ENCODE measurements around the gene TXNRD3. TPM values are rescaled to one million over a fixed set of nuclear protein-coding genes. Genes with fewer than 3 reads are reported as not detected.

TXNRD3 gene
- total RNA-seq, 1 experiment from 2014 or later, result 22.5 TPM

DNA sequence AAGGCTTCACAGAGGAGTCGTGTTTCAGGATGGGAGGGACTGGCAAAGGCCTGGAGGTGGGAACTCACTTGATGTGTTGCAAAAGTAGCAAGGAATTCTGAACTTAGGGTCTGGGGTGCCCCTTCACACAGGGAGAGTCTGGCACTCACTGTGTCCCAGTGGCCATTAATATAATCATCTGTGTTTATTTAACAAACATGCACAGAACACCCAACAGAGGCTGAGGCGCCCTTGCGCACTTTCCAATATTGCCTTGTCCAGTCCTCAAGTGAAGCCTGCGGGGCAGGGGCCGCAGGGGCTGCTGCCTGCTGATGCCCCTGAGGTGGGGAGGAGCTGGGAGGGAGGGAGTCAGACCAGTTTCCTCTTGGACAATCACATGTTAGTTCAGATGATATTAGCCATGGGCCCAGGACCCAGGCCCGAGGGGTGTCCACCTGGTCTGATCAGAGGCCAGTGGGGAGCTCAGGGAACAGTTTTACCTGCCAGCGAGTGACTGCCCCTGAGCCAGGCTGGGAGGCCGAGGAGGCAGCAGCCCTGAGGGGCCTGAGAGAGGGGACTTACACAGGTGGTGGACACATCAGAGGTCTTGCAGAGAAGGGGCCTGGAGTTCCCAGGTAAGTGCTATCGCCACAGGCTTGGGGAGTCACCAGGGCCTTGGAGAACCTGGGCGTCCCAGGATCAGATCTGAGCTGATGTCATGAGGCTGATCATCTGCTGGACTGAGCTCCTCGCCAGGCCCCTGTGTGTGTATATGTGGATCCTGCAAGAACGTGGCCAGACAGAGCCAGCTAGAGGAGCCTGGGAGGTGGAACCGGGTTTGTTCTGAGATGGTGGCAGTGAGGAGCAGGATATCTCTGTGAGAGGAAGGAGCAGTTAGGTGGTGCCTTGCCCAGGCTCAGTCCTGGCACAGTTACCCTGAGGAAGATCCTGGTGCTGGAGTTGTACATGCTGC is 13.8 kb upstream of the TXNRD3 start:
- CTCF ChIA-PET, result interaction anchor here (0.7 kb wide), 1 partner anchor 1013 kb away, joined by 13 read pairs; no protein-coding TSS in a partner anchor
- no peaks in the 10 kb centered on the region for H3F3A ChIP-seq (ENCODE audit: insufficient read depth, low read depth)
- no peak overlapping the region for H2AFZ ChIP-seq
- no peaks in the 10 kb centered on the region for H3K9me3 ChIP-seq (ENCODE audit: insufficient read depth, low read depth)
- no peak overlapping the region for H3K4me3 ChIP-seq
- no peak for DNase-seq
- POLR2A ChIA-PET (ENCODE audit: unreplicated experiment), result no interaction called here
- no TSS peak for BruUV-seq (replicated peaks)
- H3K9me2 ChIP-seq (ENCODE audit: insufficient read depth), result no peaks in the 10 kb centered on the region
- H3K79me2 ChIP-seq (ENCODE audit: low read depth), result no peaks in the 10 kb centered on the region
- H3K4me1 ChIP-seq (replicated peaks; ENCODE audit: insufficient read depth), result no peaks in the 10 kb centered on the region
- H3K27me3 ChIP-seq (ENCODE audit: insufficient read depth, low read depth), result peaks cover 17% of the 10 kb centered on the region
- TF ChIP-seq, protein P1, sequence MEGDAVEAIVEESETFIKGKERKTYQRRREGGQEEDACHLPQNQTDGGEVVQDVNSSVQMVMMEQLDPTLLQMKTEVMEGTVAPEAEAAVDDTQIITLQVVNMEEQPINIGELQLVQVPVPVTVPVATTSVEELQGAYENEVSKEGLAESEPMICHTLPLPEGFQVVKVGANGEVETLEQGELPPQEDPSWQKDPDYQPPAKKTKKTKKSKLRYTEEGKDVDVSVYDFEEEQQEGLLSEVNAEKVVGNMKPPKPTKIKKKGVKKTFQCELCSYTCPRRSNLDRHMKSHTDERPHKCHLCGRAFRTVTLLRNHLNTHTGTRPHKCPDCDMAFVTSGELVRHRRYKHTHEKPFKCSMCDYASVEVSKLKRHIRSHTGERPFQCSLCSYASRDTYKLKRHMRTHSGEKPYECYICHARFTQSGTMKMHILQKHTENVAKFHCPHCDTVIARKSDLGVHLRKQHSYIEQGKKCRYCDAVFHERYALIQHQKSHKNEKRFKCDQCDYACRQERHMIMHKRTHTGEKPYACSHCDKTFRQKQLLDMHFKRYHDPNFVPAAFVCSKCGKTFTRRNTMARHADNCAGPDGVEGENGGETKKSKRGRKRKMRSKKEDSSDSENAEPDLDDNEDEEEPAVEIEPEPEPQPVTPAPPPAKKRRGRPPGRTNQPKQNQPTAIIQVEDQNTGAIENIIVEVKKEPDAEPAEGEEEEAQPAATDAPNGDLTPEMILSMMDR (conservative IDR thresholded peaks at IDR 0.05), result no peak
- TF ChIP-seq EZH2 (IDR thresholded peaks at IDR 0.05; ENCODE audit: low read depth), result no peak
- H4K20me1 ChIP-seq (ENCODE audit: insufficient read depth), result no peaks in the 10 kb centered on the region
- H3K27ac ChIP-seq, result no peak overlapping the region
- H3K36me3 ChIP-seq (ENCODE audit: low read depth), result no peaks in the 10 kb centered on the region
- intact Hi-C loops (cut with micrococcal nuclease; ENCODE audit: unreplicated experiment), result no loop called here
- no peak overlapping the region for H3K4me2 ChIP-seq

DNA sequence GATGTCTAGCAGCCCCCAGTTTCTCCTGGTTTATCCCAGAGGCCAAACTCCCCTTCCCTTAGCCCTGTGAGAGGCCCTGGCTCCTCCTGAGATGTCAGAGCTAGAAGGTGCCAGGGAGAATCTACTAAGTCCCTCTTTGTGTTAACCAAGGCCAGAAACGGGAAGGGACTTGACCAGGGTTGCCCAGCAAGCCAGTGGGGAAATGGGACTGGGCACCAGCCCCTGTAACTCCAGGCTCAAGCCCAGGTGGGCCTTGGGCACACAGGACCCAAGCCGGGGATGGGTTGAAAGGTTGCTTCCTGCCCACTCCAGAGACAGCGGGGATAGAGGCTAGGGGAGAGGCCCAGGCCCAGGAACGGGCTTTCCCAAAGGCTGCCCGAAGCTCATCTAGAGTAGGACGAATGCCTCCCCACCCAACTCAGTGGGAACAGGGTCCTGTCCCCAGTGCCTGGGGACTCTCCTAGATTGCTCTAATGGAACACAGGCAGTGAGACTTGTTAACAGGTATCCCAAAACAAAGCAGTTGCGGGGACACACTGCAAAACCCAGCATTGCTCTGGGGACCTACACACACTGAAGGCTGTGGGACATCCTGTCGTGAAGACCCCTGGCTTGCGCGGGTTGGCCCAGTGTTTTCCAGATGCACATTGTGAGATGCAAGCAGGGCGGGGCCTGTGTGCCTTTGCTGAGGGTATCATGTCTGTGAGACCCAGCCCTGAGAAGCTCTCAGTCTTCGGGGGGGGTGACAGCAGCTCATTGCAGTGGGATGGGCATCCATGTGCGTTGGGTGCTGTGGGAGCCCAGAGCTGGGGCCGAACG is 12.9 kb upstream of the TXNRD3 start:
- H3K36me3 ChIP-seq (ENCODE audit: low read depth), result no peaks in the 10 kb centered on the region
- ChIA-PET POLR2A (ENCODE audit: unreplicated experiment) (no interaction called here), CTCF (no interaction called here)
- no peak for DNase-seq
- BruUV-seq (replicated peaks), result no TSS peak
- intact Hi-C loops (cut with micrococcal nuclease; ENCODE audit: unreplicated experiment), result no loop called here
- no peak overlapping the region for H3K4me2 ChIP-seq
- H3K9me2 ChIP-seq (ENCODE audit: insufficient read depth), result no peaks in the 10 kb centered on the region
- H4K20me1 ChIP-seq (ENCODE audit: insufficient read depth), result no peaks in the 10 kb centered on the region
- no peak overlapping the region for H2AFZ ChIP-seq
- H3K79me2 ChIP-seq (ENCODE audit: low read depth), result no peaks in the 10 kb centered on the region
- H3K4me3 ChIP-seq, result no peak overlapping the region
- no peak overlapping the region for H3K27ac ChIP-seq
- peaks cover 20% of the 10 kb centered on the region for H3K27me3 ChIP-seq (ENCODE audit: insufficient read depth, low read depth)
- no peaks in the 10 kb centered on the region for H3K9me3 ChIP-seq (ENCODE audit: insufficient read depth, low read depth)
- TF ChIP-seq EZH2 (IDR thresholded peaks at IDR 0.05; ENCODE audit: low read depth), result no peak
- no peaks in the 10 kb centered on the region for H3K4me1 ChIP-seq (replicated peaks; ENCODE audit: insufficient read depth)
- no peaks in the 10 kb centered on the region for H3F3A ChIP-seq (ENCODE audit: insufficient read depth, low read depth)

DNA sequence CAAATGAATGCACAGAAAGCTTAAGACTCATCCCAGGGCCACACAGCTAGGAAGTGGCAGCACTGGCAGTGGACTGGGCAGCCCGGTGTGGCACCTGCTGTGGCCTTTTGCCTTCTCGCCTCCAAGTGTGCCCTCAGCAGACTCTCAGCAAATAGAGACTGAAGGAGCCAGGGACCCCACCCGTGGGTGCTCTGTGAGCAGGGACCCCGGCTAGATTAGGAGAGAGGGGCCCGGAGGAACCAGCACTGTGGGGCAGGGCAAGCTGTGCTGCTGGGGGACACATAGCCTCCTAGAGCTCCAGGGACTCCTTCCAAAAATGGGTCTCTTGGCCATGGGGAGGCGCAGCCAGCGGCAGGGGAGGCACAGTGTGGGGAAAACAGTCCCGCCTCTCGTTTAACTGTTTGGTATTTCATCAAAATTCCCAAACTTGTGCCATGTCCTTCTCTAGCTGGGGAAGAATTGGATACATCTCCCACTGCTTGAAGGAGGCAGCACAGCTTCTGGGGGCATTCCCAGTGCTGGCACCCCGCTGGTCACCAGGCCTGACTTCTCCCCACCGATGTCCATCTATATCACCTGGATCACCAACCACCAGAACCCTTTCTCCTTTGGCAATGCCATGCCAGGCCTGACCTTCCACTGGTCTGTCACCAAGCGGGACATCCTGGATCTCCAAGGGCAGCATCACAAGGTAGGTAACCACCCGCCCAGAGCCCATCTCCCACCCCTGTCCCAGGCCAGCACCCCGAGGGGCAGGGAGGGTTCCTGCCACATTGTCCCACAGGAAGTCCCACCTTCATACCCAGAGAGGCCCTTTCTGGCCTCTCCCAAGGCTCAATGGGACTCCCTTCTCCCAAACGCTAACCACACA is 12.0 kb upstream of the TXNRD3 start:
- H3K79me2 ChIP-seq (ENCODE audit: low read depth), result no peaks in the 10 kb centered on the region
- peaks cover 29% of the 10 kb centered on the region for H3K27me3 ChIP-seq (ENCODE audit: insufficient read depth, low read depth)
- no peaks in the 10 kb centered on the region for H3K4me1 ChIP-seq (replicated peaks; ENCODE audit: insufficient read depth)
- H3K4me2 ChIP-seq, result no peak overlapping the region
- CTCF ChIA-PET, result no interaction called here
- no peaks in the 10 kb centered on the region for H3F3A ChIP-seq (ENCODE audit: insufficient read depth, low read depth)
- H2AFZ ChIP-seq, result no peak overlapping the region
- no TSS peak for BruUV-seq (replicated peaks)
- no peak overlapping the region for H3K27ac ChIP-seq
- POLR2A ChIA-PET (ENCODE audit: unreplicated experiment), result no interaction called here
- no peak for DNase-seq
- H3K9me3 ChIP-seq (ENCODE audit: insufficient read depth, low read depth), result no peaks in the 10 kb centered on the region
- no peak for TF ChIP-seq EZH2 (IDR thresholded peaks at IDR 0.05; ENCODE audit: low read depth)
- TF ChIP-seq, protein P1 (conservative IDR thresholded peaks at IDR 0.05), result no peak
- no peaks in the 10 kb centered on the region for H4K20me1 ChIP-seq (ENCODE audit: insufficient read depth)
- intact Hi-C loops (cut with micrococcal nuclease; ENCODE audit: unreplicated experiment), result no loop called here
- no peak overlapping the region for H3K4me3 ChIP-seq
- H3K36me3 ChIP-seq (ENCODE audit: low read depth), result no peaks in the 10 kb centered on the region
- no peaks in the 10 kb centered on the region for H3K9me2 ChIP-seq (ENCODE audit: insufficient read depth)

All from PC-9 (cell line).